HEK293 (cell line): ENCODE results near the gene ETF1.
A peak's percentile ranks its signal among the peaks of the same experiment; 100 is the strongest.

Experiments used
- CTCF ChIA-PET: fragments of 350-600 bp; formaldehyde crosslinking; extraction: SDS; loops from one replicate; lab custom pipeline; 2021; ENCODE audit warnings: antibody characterized with exemption; lab: Yijun Ruan, JAX
- POLR2A ChIA-PET: fragments of 300-600 bp; formaldehyde crosslinking; extraction: SDS; loops from one replicate; lab custom pipeline; 2020; ENCODE audit warnings: antibody characterized with exemption, inconsistent platforms; lab: Yijun Ruan, JAX
- H3K27ac ChIP-seq: fragments of 200-500 bp; sonication (Bioruptor generic); 2 replicates; pipeline ENCODE4 v1.5.1; 2014; ENCODE audit warnings: low read depth, low read length, control low read depth, inconsistent platforms; ENCODE audit errors: extremely low read depth
- H3K36me3 ChIP-seq, 2 experiments: fragments of 200-500 bp in 1 of 2; sonication (Bioruptor generic) in 1 of 2; 1 replicate in 1 of 2; 2 replicates in 1 of 2; pipeline ENCODE4 v1.5.1; 2014 to 2017; ENCODE audit warnings: inconsistent platforms in 2 of 2, low read length in 2 of 2; ENCODE audit not compliant: control insufficient read depth in 2 of 2, insufficient read depth in 1 of 2
- H3K4me1 ChIP-seq: fragments of 200-500 bp; sonication (Bioruptor generic); 2 replicates; pipeline ENCODE4 v1.5.1; 2014; ENCODE audit warnings: mild to moderate bottlenecking, low read length, inconsistent platforms; ENCODE audit not compliant: control insufficient read depth, insufficient read depth
- H3K4me3 ChIP-seq: 2 replicates; pipeline ENCODE4 v1.5.1; 2011; ENCODE audit warnings: low read depth, mild to moderate bottlenecking, control low read depth, low read length, moderate library complexity
- H3K9me3 ChIP-seq: fragments of 200-500 bp; sonication (Bioruptor generic); 2 replicates; pipeline ENCODE4 v1.5.1; 2014; ENCODE audit warnings: low read depth, low read length, inconsistent platforms; ENCODE audit not compliant: control insufficient read depth, insufficient read depth
- AEBP2 ChIP-seq: fragments of 450-650 bp; formaldehyde crosslinking; IDR thresholded peaks from 2 replicates; pipeline ENCODE4 v1.5.1; 2016; ENCODE audit warnings: missing biosample characterization, missing genetic modification characterization, borderline replicate concordance
- GLI2 ChIP-seq: fragments of 450-650 bp; formaldehyde crosslinking; IDR thresholded peaks from 2 replicates; pipeline ENCODE4; 2017; ENCODE audit warnings: missing biosample characterization, missing genetic modification characterization, low read depth, borderline replicate concordance
- IKZF3 ChIP-seq: fragments of 450-650 bp; IDR thresholded peaks from 2 replicates; pipeline ENCODE4 v1.5.0; 2018; ENCODE audit warnings: missing biosample characterization, mild to moderate bottlenecking, missing genetic modification characterization, moderate library complexity
- RBAK ChIP-seq: fragments of 450-650 bp; formaldehyde crosslinking; IDR thresholded peaks from 2 replicates; pipeline ENCODE4 v1.5.1; 2016; ENCODE audit warnings: missing biosample characterization, missing genetic modification characterization
- TRIM28 ChIP-seq: IDR thresholded peaks from 2 replicates; pipeline ENCODE4 v1.6.1; 2011; ENCODE audit warnings: low read length, control low read depth, borderline replicate concordance
- WT1 ChIP-seq: fragments of 450-650 bp; formaldehyde crosslinking; IDR thresholded peaks from 2 replicates; pipeline ENCODE4 v1.5.1; 2016; ENCODE audit warnings: missing biosample characterization, missing genetic modification characterization
- ZBTB17 ChIP-seq: fragments of 450-650 bp; formaldehyde crosslinking; IDR thresholded peaks from 2 replicates; pipeline ENCODE4 v1.5.1; 2016; ENCODE audit warnings: missing biosample characterization, missing genetic modification characterization
- ZBTB7A ChIP-seq: fragments of 450-650 bp; formaldehyde crosslinking; IDR thresholded peaks from 2 replicates; pipeline ENCODE4 v1.5.1; 2016; ENCODE audit warnings: low read depth, missing biosample characterization, missing genetic modification characterization
- ZFHX2 ChIP-seq: fragments of 450-650 bp; formaldehyde crosslinking; conservative IDR thresholded peaks from 2 replicates; pipeline ENCODE4 v1.5.1; 2016; ENCODE audit warnings: missing biosample characterization, missing genetic modification characterization
- ZIC2 ChIP-seq: fragments of 450-650 bp; formaldehyde crosslinking; IDR thresholded peaks from 2 replicates; pipeline ENCODE4 v1.5.1; 2016; ENCODE audit warnings: missing biosample characterization, missing genetic modification characterization
- ZNF132 ChIP-seq: fragments of 450-650 bp; formaldehyde crosslinking; IDR thresholded peaks from 2 replicates; pipeline ENCODE4 v1.5.1; 2017; ENCODE audit warnings: missing biosample characterization, missing genetic modification characterization, borderline replicate concordance
- ZNF155 ChIP-seq: fragments of 450-650 bp; formaldehyde crosslinking; IDR thresholded peaks from 2 replicates; pipeline ENCODE4 v1.5.1; 2016; ENCODE audit warnings: missing biosample characterization, missing genetic modification characterization
- ZNF24 ChIP-seq: fragments of 450-650 bp; formaldehyde crosslinking; IDR thresholded peaks from 2 replicates; pipeline ENCODE4 v1.5.1; 2016; ENCODE audit warnings: missing biosample characterization, missing genetic modification characterization
- ZNF335 ChIP-seq: fragments of 450-650 bp; formaldehyde crosslinking; conservative IDR thresholded peaks from 2 replicates; pipeline ENCODE4 v1.5.1; 2016; ENCODE audit warnings: missing biosample characterization, missing genetic modification characterization
- ZNF48 ChIP-seq: fragments of 450-650 bp; formaldehyde crosslinking; IDR thresholded peaks from 2 replicates; pipeline ENCODE4 v1.5.1; 2016; ENCODE audit warnings: missing biosample characterization, missing genetic modification characterization
- ZNF629 ChIP-seq: fragments of 450-650 bp; formaldehyde crosslinking; IDR thresholded peaks from 2 replicates; pipeline ENCODE4 v1.5.1; 2017; ENCODE audit warnings: missing biosample characterization, missing genetic modification characterization
- ZNF692 ChIP-seq: fragments of 450-650 bp; formaldehyde crosslinking; IDR thresholded peaks from 2 replicates; pipeline ENCODE4 v1.5.1; 2016; ENCODE audit warnings: missing biosample characterization, missing genetic modification characterization
- ZNF704 ChIP-seq: fragments of 450-650 bp; formaldehyde crosslinking; IDR thresholded peaks from 2 replicates; pipeline ENCODE4 v1.5.1; 2016; ENCODE audit warnings: missing biosample characterization, missing genetic modification characterization
- ZNF792 ChIP-seq: fragments of 450-650 bp; formaldehyde crosslinking; IDR thresholded peaks from 2 replicates; pipeline ENCODE4 v1.5.1; 2016; ENCODE audit warnings: missing biosample characterization, missing genetic modification characterization
- ZSCAN16 ChIP-seq: fragments of 450-650 bp; formaldehyde crosslinking; IDR thresholded peaks from 2 replicates; pipeline ENCODE4 v1.5.1; 2016; ENCODE audit warnings: missing biosample characterization, missing genetic modification characterization
- TF ChIP-seq, protein P1 (sequence below): fragments of 450-650 bp; formaldehyde crosslinking; IDR thresholded peaks from 2 replicates; pipeline ENCODE4 v1.5.1; 2017; ENCODE audit warnings: missing biosample characterization, missing genetic modification characterization
- TF ChIP-seq, protein P2 (sequence below): fragments of 450-650 bp; formaldehyde crosslinking; IDR thresholded peaks from 2 replicates; pipeline ENCODE4 v1.5.1; 2016; ENCODE audit warnings: missing biosample characterization, missing genetic modification characterization
- TF ChIP-seq, protein P3 (sequence below): fragments of 450-650 bp; formaldehyde crosslinking; IDR thresholded peaks from 2 replicates; pipeline ENCODE4 v1.5.1; 2016; ENCODE audit warnings: missing biosample characterization, missing genetic modification characterization

Gene ETF1

DNA sequence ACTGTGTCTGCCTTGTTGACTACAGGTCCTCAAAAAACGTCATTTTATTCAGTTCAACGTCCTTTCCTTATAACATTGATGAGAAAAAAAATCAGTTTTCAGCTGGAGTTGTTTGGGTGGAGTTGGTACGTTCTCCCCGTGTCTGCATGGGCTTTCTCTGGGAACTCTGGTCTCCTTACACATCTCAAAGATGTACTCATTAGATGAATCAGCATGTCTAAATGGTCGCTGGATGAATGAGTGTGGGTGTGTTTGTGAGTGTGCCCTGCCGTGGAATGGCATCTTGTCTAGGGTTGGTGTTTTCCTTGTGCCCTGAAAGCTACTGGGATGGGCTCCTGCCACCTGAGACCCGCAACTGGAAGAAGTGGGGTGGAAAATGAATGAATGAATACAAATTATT lies 47.7 kb downstream of the ETF1 start (continued):
- TF ChIP-seq ZFHX2 (tag by site-specific recombination), result no peak

- Histone ChIP-seq H3K27ac (peak overlapping the region; percentile 64), H3K9me3 (no peaks in the 10 kb centered on the region), H3K36me3 (no peaks in the 10 kb centered on the region), H3K4me1 (peaks cover 8% of the 10 kb centered on the region), H3K4me3 (peak overlapping the region; percentile 47)
- POLR2A ChIA-PET, result interaction anchor here (0.6 to 1.4 kb wide), 4 partner anchors 27 to 83 kb away, joined by 3 to 4 read pairs (median 3); partner anchors contain the start of genes EGR1 and HSPA9
- CTCF ChIA-PET, result interaction anchor here (0.5 to 2.4 kb wide), 8 partner anchors 11 to 279 kb away, joined by 3 to 15 read pairs (median 5); partner anchors contain the start of genes CDC23 and KDM3B
- TF ChIP-seq ZBTB17 (tag by site-specific recombination), result 0 out of 2 replicates have a peak, but pooled peaks have one; percentile 45
- TF ChIP-seq, protein P1, sequence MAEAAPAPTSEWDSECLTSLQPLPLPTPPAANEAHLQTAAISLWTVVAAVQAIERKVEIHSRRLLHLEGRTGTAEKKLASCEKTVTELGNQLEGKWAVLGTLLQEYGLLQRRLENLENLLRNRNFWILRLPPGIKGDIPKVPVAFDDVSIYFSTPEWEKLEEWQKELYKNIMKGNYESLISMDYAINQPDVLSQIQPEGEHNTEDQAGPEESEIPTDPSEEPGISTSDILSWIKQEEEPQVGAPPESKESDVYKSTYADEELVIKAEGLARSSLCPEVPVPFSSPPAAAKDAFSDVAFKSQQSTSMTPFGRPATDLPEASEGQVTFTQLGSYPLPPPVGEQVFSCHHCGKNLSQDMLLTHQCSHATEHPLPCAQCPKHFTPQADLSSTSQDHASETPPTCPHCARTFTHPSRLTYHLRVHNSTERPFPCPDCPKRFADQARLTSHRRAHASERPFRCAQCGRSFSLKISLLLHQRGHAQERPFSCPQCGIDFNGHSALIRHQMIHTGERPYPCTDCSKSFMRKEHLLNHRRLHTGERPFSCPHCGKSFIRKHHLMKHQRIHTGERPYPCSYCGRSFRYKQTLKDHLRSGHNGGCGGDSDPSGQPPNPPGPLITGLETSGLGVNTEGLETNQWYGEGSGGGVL (tag by site-specific recombination), result 0 out of 2 replicates have a peak, but pooled peaks have one; percentile 5
- no peak for TF ChIP-seq ZNF155 (tag by site-specific recombination)
- 0 out of 2 replicates have a peak, but pooled peaks have one; percentile 0 for TF ChIP-seq WT1 (tag by site-specific recombination)
- TF ChIP-seq ZSCAN16 (tag by site-specific recombination), result no peak
- no peak for TF ChIP-seq AEBP2 (tag by site-specific recombination)
- TF ChIP-seq TRIM28, result no peak
- TF ChIP-seq ZNF132 (tag by site-specific recombination), result no peak
- TF ChIP-seq GLI2 (tag by site-specific recombination), result no peak
- TF ChIP-seq ZNF704 (tag by site-specific recombination), result no peak
- no peak for TF ChIP-seq ZNF792 (tag by site-specific recombination)
- TF ChIP-seq, protein P2, sequence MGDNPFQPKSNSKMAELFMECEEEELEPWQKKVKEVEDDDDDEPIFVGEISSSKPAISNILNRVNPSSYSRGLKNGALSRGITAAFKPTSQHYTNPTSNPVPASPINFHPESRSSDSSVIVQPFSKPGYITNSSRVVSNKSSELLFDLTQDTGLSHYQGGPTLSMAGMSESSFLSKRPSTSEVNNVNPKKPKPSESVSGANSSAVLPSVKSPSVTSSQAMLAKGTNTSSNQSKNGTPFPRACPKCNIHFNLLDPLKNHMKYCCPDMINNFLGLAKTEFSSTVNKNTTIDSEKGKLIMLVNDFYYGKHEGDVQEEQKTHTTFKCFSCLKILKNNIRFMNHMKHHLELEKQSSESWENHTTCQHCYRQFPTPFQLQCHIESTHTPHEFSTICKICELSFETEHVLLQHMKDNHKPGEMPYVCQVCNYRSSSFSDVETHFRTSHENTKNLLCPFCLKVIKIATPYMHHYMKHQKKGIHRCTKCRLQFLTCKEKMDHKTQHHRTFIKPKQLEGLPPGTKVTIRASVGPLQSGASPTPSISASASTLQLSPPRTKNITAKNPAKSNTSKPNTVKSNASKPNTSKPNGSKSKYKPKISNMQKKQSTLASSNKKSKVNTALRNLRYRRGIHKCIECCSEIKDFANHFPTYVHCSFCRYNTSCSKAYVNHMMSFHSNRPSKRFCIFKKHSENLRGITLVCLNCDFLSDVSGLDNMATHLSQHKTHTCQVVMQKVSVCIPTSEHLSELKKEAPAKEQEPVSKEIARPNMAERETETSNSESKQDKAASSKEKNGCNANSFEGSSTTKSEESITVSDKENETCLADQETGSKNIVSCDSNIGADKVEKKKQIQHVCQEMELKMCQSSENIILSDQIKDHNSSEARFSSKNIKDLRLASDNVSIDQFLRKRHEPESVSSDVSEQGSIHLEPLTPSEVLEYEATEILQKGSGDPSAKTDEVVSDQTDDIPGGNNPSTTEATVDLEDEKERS (tag by site-specific recombination), result no peak
- TF ChIP-seq ZNF692 (tag by site-specific recombination), result 0 out of 2 replicates have a peak, but pooled peaks have one; percentile 11
- 0 out of 2 replicates have a peak, but pooled peaks have one; percentile 3 for TF ChIP-seq ZFHX2 (tag by site-specific recombination)
- TF ChIP-seq RBAK (tag by site-specific recombination), result no peak
- TF ChIP-seq ZBTB7A (tag by site-specific recombination), result no peak; the same call in 1 of the 2 replicates
- TF ChIP-seq IKZF3 (tag by site-specific recombination), result no peak
- TF ChIP-seq ZNF335 (tag by site-specific recombination), result peak; percentile 16
- TF ChIP-seq ZNF48 (tag by site-specific recombination), result no peak
- no peak for TF ChIP-seq ZNF24 (tag by site-specific recombination)
- TF ChIP-seq ZIC2 (tag by site-specific recombination), result 0 out of 2 replicates have a peak, but pooled peaks have one; percentile 20
- TF ChIP-seq, protein P3, sequence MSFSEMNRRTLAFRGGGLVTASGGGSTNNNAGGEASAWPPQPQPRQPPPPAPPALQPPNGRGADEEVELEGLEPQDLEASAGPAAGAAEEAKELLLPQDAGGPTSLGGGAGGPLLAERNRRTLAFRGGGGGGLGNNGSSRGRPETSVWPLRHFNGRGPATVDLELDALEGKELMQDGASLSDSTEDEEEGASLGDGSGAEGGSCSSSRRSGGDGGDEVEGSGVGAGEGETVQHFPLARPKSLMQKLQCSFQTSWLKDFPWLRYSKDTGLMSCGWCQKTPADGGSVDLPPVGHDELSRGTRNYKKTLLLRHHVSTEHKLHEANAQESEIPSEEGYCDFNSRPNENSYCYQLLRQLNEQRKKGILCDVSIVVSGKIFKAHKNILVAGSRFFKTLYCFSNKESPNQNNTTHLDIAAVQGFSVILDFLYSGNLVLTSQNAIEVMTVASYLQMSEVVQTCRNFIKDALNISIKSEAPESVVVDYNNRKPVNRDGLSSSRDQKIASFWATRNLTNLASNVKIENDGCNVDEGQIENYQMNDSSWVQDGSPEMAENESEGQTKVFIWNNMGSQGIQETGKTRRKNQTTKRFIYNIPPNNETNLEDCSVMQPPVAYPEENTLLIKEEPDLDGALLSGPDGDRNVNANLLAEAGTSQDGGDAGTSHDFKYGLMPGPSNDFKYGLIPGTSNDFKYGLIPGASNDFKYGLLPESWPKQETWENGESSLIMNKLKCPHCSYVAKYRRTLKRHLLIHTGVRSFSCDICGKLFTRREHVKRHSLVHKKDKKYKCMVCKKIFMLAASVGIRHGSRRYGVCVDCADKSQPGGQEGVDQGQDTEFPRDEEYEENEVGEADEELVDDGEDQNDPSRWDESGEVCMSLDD (tag by site-specific recombination), result no peak
- TF ChIP-seq ZNF629 (tag by site-specific recombination), result no peak
Observed at GRCh38 chr5:138492560-138493045, 50.4 kb downstream of the ETF1 start.
